ENCODE results near the gene IGFBPL1.

GRCh38 chr9:38376021-38376670, 48.1 kb downstream of the IGFBPL1 start:
- TF ChIP-seq POLR2A (IDR thresholded peaks at IDR 0.05) = no peak
- no peak for TF ChIP-seq EP300 (IDR thresholded peaks at IDR 0.05)
- TF ChIP-seq, protein P1, sequence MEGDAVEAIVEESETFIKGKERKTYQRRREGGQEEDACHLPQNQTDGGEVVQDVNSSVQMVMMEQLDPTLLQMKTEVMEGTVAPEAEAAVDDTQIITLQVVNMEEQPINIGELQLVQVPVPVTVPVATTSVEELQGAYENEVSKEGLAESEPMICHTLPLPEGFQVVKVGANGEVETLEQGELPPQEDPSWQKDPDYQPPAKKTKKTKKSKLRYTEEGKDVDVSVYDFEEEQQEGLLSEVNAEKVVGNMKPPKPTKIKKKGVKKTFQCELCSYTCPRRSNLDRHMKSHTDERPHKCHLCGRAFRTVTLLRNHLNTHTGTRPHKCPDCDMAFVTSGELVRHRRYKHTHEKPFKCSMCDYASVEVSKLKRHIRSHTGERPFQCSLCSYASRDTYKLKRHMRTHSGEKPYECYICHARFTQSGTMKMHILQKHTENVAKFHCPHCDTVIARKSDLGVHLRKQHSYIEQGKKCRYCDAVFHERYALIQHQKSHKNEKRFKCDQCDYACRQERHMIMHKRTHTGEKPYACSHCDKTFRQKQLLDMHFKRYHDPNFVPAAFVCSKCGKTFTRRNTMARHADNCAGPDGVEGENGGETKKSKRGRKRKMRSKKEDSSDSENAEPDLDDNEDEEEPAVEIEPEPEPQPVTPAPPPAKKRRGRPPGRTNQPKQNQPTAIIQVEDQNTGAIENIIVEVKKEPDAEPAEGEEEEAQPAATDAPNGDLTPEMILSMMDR (IDR thresholded peaks at IDR 0.05) = no peak
- no peak for TF ChIP-seq POLR2AphosphoS5 (IDR thresholded peaks at IDR 0.05)
